Esophagus squamous epithelium (tissue), 5 donors: ENCODE results near the gene CDCP1. TPM values are rescaled to one million over a fixed set of nuclear protein-coding genes. Genes with fewer than 3 reads are reported as not detected.

Source experiments
- DNase-seq: peaks from one replicate; lab custom pipeline; 2025; lab: John Stamatoyannopoulos, UW
- H3K27ac ChIP-seq, 4 donors: fragments of 200-600 bp; sonication (generic); one replicate each; pipeline ENCODE4 v1.5.1; 2016 to 2019; ENCODE audit warnings: mild to moderate bottlenecking in 1 of 4
- H3K27me3 ChIP-seq, 4 donors: fragments of 200-600 bp; sonication (generic); 1 replicate in 3 of 4; 2 replicates in 1 of 4; pipeline versions ENCODE4 v1.5.1 to v1.6.0; 2017 to 2021; ENCODE audit warnings: antibody characterized with exemption in 1 of 4
- H3K36me3 ChIP-seq, 3 donors: fragments of 200-600 bp; sonication (generic); one replicate each; pipeline ENCODE4 v1.5.1; 2016 to 2019
- H3K4me1 ChIP-seq, 3 donors: fragments of 200-600 bp; sonication (generic); one replicate each; pipeline ENCODE4 v1.5.1; 2017 to 2019
- H3K4me3 ChIP-seq, 4 donors: fragments of 200-600 bp; sonication (generic); 1 replicate in 3 of 4; 2 replicates in 1 of 4; pipeline ENCODE4 v1.5.1; 2016 to 2019; ENCODE audit warnings: mild to moderate bottlenecking in 2 of 4, moderate library complexity in 1 of 4
- H3K9me3 ChIP-seq, 3 donors: fragments of 200-600 bp; sonication (generic); one replicate each; pipeline ENCODE4 v1.5.1; 2016 to 2019
- CTCF ChIP-seq, 6 experiments: fragments of 450-650 bp in 4 of 6; fragments of 200-600 bp in 2 of 6; sonication (generic) in 2 of 6; IDR thresholded peaks; one replicate each; pipeline ENCODE4 v1.5.1; 2016 to 2019; ENCODE audit warnings: antibody characterized with exemption in 6 of 6, mild to moderate bottlenecking in 4 of 6, moderate library complexity in 4 of 6
- POLR2A ChIP-seq, 4 donors: fragments of 450-650 bp; IDR thresholded peaks; one replicate each; pipeline ENCODE4 v1.6.1; 2017; ENCODE audit warnings: antibody characterized with exemption in 4 of 4, mild to moderate bottlenecking in 4 of 4, moderate library complexity in 3 of 4
- WGBS, 2 donors: methylation state at CpG; one replicate each; pipeline ENCODE4 v1.1.5; 2018; 5-methylcytosine and 5-hydroxymethylcytosine counted together
- intact Hi-C: fragments of 100-400 bp; cut with DNase I; formaldehyde crosslinking; loops from one replicate; pipeline ENCODE4 v1.15.0; 2022
- total RNA-seq, 4 donors: library from RNA; depleted of rRNA; stranded (reverse); fragments of >200 nt; gene quantifications; one replicate each; pipeline ENCODE4 v1.1.0, GENCODE V29; 2016
- donor health status: DM: yes; HTN: yes; CAD: no.

The CDCP1 gene
- total RNA-seq, 4 donors from 2014 or later = 35.7 to 95.4 (median 54.6) TPM

GRCh38 chr3:45043728-45044299 is 102.4 kb downstream of the CDCP1 start:
- no peak for DNase-seq
- intact Hi-C loops = loop anchor here (5.0 kb wide), 1 partner anchor 168 kb away; no protein-coding TSS in a partner anchor
- Histone ChIP-seq H3K27me3 (no peaks in the 10 kb centered on the region), H3K4me1 (peaks cover 0 to 32% (median 21%) of the 10 kb centered on the region in 3 donors), H3K36me3 (no peaks in the 10 kb centered on the region), H3K4me3 (no peak overlapping the region), H3K9me3 (no peaks in the 10 kb centered on the region), H3K27ac (peak overlapping the region in 3 of 4 donors; percentile 15 to 55 (median 47))
- 13 to 30% methylated on average over 2 of the region's 2 CpGs for WGBS, 2 donors
- TF ChIP-seq CTCF (IDR thresholded peaks at IDR 0.05) (peak in 5 of 6 experiments; percentile 10 to 36 (median 20)), POLR2A (IDR thresholded peaks at IDR 0.05) (no peak)

DNA sequence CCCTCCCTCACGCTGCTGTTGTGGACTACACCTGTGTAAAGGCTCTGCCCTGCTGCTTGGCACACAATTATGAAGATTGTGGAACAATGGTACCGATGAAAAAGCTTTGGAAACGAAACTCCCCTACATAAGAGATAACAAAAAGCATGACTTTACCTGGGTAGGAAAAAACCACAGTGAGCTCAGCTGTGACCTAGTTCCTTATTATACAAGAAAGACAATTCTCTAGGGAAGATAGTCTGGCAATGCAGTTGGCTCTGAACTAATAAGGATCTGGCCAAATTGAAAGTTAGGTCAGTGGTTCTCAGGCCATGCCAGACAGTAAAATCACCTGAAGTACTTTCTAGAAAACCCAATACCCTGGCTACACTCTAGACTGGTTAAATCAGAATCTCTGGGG is 104.0 kb downstream of the CDCP1 start:
- Histone ChIP-seq H3K9me3 (no peaks in the 10 kb centered on the region), H3K4me1 (peaks cover 0 to 34% (median 31%) of the 10 kb centered on the region in 3 donors), H3K4me3 (no peak overlapping the region), H3K27me3 (no peaks in the 10 kb centered on the region), H3K27ac (no peak overlapping the region), H3K36me3 (no peaks in the 10 kb centered on the region)
- intact Hi-C loops = loop anchor here (5.0 kb wide), 1 partner anchor 170 kb away; no protein-coding TSS in a partner anchor
- no peak for DNase-seq
- TF ChIP-seq POLR2A (IDR thresholded peaks at IDR 0.05) = no peak
- no peak for TF ChIP-seq CTCF (IDR thresholded peaks at IDR 0.05)
- WGBS, 2 donors = 31 to 83% methylated on average over 2 to 3 of the region's 3 CpGs

DNA sequence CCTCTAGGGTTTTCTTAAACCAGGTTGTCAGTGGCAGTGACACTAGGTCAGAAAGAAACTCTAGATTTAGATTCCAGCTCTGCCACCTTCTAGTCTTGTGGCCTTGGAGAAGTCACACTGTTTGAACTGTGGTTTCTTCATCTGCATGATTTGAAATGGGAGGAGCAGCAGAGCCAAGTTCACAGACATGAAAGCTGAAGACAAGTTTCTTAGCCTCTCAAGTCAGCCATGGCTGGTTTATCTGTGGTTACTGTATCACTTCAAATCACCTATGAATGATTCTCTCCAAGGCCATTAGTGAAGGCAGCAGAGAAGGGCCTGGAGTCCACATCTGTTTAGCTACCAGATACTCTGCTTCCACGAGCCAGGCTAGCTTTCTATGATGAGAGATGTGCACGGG is 104.5 kb downstream of the CDCP1 start:
- Histone ChIP-seq H3K27ac (no peak overlapping the region), H3K4me3 (no peak overlapping the region), H3K4me1 (peaks cover 0 to 39% (median 36%) of the 10 kb centered on the region in 3 donors), H3K36me3 (no peaks in the 10 kb centered on the region), H3K27me3 (peaks cover 0 to 4% (median 0%) of the 10 kb centered on the region in 4 donors), H3K9me3 (no peaks in the 10 kb centered on the region)
- intact Hi-C loops = loop anchor here (5.0 kb wide), 1 partner anchor 171 kb away; no protein-coding TSS in a partner anchor
- no peak for DNase-seq
- WGBS, 2 donors = 79% methylated on average over 2 of the region's 2 CpGs; no CpG with 5 or more reads in 1 of the 2 donors
- TF ChIP-seq CTCF (IDR thresholded peaks at IDR 0.05) (no peak), POLR2A (IDR thresholded peaks at IDR 0.05) (no peak)

DNA sequence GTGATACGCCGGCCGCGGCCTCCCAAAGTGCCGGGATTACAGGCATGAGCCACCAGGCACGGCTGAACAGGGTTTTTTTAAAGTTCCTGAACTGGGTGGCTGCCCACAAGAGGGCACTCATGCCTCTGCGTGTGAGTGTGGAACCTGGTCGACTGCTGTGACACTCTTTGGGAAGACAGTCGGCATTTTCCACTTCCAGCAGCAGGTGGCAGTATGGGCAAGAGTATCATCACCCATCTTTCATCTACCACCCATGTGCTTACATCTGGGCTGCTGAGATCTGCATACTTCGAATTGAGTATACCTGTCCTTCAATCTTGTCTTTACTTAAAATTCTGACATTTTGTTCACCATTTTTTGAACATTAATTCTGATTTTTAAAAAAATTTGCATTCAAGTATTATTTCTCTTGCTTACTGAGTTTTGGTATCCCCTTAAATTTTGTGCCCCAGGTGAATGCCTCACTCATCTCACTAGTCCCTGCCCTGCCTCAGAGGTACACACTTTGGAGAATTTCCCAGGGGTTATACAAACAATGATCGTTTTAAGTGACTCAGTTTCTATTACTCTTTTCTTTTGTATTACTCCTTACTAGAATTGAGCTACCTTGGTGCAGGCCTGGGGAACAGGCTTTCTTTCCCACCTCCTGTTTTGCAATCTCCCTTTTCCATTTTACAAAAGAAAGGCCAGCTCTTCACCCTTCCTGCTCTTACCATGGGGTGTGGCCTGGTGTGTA is 108.3 kb downstream of the CDCP1 start:
- H3K27ac ChIP-seq = peak overlapping the region in 3 of 4 donors; percentile 34 to 60 (median 57)
- peaks cover 0 to 14% (median 0%) of the 10 kb centered on the region in 4 donors for H3K27me3 ChIP-seq
- H3K4me3 ChIP-seq = peak overlapping the region in 1 of 4 donors; percentile 45
- peaks cover 11 to 58% (median 50%) of the 10 kb centered on the region in 3 donors for H3K4me1 ChIP-seq
- 0 to 1% methylated on average over 10 to 11 of the region's 11 CpGs for WGBS, 2 donors
- TF ChIP-seq CTCF (IDR thresholded peaks at IDR 0.05) (peak; percentile 87 to 99 (median 98)), POLR2A (IDR thresholded peaks at IDR 0.05) (no peak)
- H3K36me3 ChIP-seq = no peaks in the 10 kb centered on the region
- no peaks in the 10 kb centered on the region for H3K9me3 ChIP-seq
- intact Hi-C loops = loop anchor here (5.0 to 10.0 kb wide), 3 partner anchors 123 to 627 kb away; no protein-coding TSS in a partner anchor
- DNase-seq = peak; percentile 61
